Upper lobe of left lung (tissue), 4 donors: ENCODE data around the gene CYFIP2.

ENCODE experiments used
- CTCF ChIP-seq, 6 experiments: fragments of 450-650 bp in 4 of 6; fragments of 200-600 bp in 2 of 6; sonication (generic) in 2 of 6; IDR thresholded peaks; one replicate each; pipeline ENCODE4 v1.5.1; 2016 to 2019; ENCODE audit warnings: antibody characterized with exemption in 6 of 6
- EP300 ChIP-seq, 4 donors: sonication (generic); formaldehyde crosslinking; IDR thresholded peaks; one replicate each; pipeline ENCODE4 v1.5.1; 2017; ENCODE audit warnings: antibody characterized with exemption in 4 of 4, control low read depth in 2 of 4
- POLR2A ChIP-seq, 4 donors: fragments of 450-650 bp; IDR thresholded peaks; one replicate each; pipeline ENCODE4 v1.5.1; 2016 to 2017; ENCODE audit warnings: antibody characterized with exemption in 4 of 4, mild to moderate bottlenecking in 2 of 4
- POLR2AphosphoS5 ChIP-seq, 2 donors: sonication (generic); formaldehyde crosslinking; IDR thresholded peaks; one replicate each; pipeline ENCODE4 v1.5.1; 2017; ENCODE audit warnings: antibody characterized with exemption in 2 of 2

GRCh38 chr5:157362982-157363381, 97.1 kb downstream of the CYFIP2 start:
- TF ChIP-seq CTCF (IDR thresholded peaks at IDR 0.05): no peak
- TF ChIP-seq POLR2A (IDR thresholded peaks at IDR 0.05): no peak
- TF ChIP-seq POLR2AphosphoS5 (IDR thresholded peaks at IDR 0.05): no peak
- no peak for TF ChIP-seq EP300 (IDR thresholded peaks at IDR 0.05)
